H1 (cell line): Measurements from ENCODE around the gene COPS2. TPM values are rescaled to one million over a fixed set of nuclear protein-coding genes. Genes with fewer than 3 reads are reported as not detected.

ENCODE experiments used
- CTCF ChIA-PET: fragments of 300-600 bp; sonication (Branson Sonifier 250); formaldehyde crosslinking; loops from one replicate; lab custom pipeline; 2021; ENCODE audit not compliant: partially characterized antibody; lab: Charles Lee
- POLR2A ChIA-PET: fragments of 300-600 bp; sonication (Branson Sonifier 250); formaldehyde crosslinking; loops from one replicate; lab custom pipeline; 2021; ENCODE audit warnings: inconsistent platforms; ENCODE audit not compliant: partially characterized antibody; lab: Charles Lee
- DNase-seq, 2 experiments: peaks; one replicate each; pipeline versions ENCODE4 v3.0.0 to v3.0.0-alpha.2; 2010 to 2022; ENCODE audit warnings: low spot score in 2 of 2, low read depth in 1 of 2, mixed read lengths in 1 of 2
- FAIRE-seq: peaks from 2 replicates; lab custom pipeline; 2011; peaks lifted over from hg19 to GRCh38; lab: Jason Lieb, UNC
- H2AFZ ChIP-seq: 2 replicates; pipeline ENCODE4 v1.8.1; 2012; ENCODE audit warnings: low read length, inconsistent platforms
- H2AK5ac ChIP-seq: 2 replicates; pipeline ENCODE4 v1.6.1; 2013; ENCODE audit warnings: low read depth, low read length
- H2BK120ac ChIP-seq: replicated peaks from 2 replicates; pipeline ENCODE3; 2013; ENCODE audit warnings: low read depth, low read length, inconsistent platforms
- H2BK12ac ChIP-seq: 2 replicates; pipeline ENCODE4 v1.6.1; 2013; ENCODE audit warnings: low read depth, low read length
- H2BK15ac ChIP-seq: 2 replicates; pipeline ENCODE4 v1.6.1; 2013; ENCODE audit warnings: low read length
- H2BK20ac ChIP-seq: 2 replicates; pipeline ENCODE4 v1.6.1; 2013; ENCODE audit warnings: low read length
- H2BK5ac ChIP-seq: 2 replicates; pipeline ENCODE4 v1.6.1; 2013; ENCODE audit warnings: low read depth, low read length
- H3K14ac ChIP-seq: 2 replicates; pipeline ENCODE4 v1.6.1; 2013; ENCODE audit warnings: inconsistent platforms; ENCODE audit not compliant: insufficient read length
- H3K18ac ChIP-seq: 2 replicates; pipeline ENCODE4 v1.6.1; 2013; ENCODE audit warnings: low read length; ENCODE audit errors: extremely low read depth
- H3K23ac ChIP-seq: 2 replicates; pipeline ENCODE4 v1.6.1; 2013; ENCODE audit warnings: inconsistent platforms; ENCODE audit not compliant: insufficient read length
- H3K23me2 ChIP-seq: 2 replicates; pipeline ENCODE4 v1.6.1; 2013; ENCODE audit warnings: low read depth, low read length
- H3K27ac ChIP-seq: 2 replicates; pipeline ENCODE4 v1.6.1; 2011; ENCODE audit warnings: low read depth, low read length, inconsistent platforms
- H3K27me3 ChIP-seq, 4 experiments: replicated peaks in 1 of 4; 1 replicate in 1 of 4; 2 replicates in 3 of 4; pipeline versions ENCODE4 v1.6.1 to v1.8.1; 2011 to 2013; ENCODE audit warnings: low read length in 3 of 4, mild to moderate bottlenecking in 3 of 4, inconsistent platforms in 2 of 4, mixed read lengths in 2 of 4, moderate library complexity in 1 of 4; ENCODE audit not compliant: control insufficient read depth in 3 of 4, insufficient read depth in 3 of 4; ENCODE audit errors: extremely low read depth in 1 of 4
- H3K36me3 ChIP-seq, 4 experiments: 2 replicates each; pipeline versions ENCODE4 v1.6.1 to v1.8.1; 2011 to 2013; ENCODE audit warnings: mild to moderate bottlenecking in 4 of 4, low read length in 3 of 4, moderate library complexity in 2 of 4, control low read depth in 1 of 4, inconsistent platforms in 1 of 4; ENCODE audit not compliant: insufficient read depth in 4 of 4, control insufficient read depth in 2 of 4
- H3K4ac ChIP-seq: replicated peaks from 2 replicates; pipeline ENCODE3; 2013; ENCODE audit warnings: low read length, low read depth, mixed read lengths, inconsistent platforms; ENCODE audit not compliant: insufficient read length
- H3K4me1 ChIP-seq, 4 experiments: replicated peaks in 1 of 4; 1 replicate in 1 of 4; 2 replicates in 3 of 4; pipeline versions ENCODE4 v1.6.1 to v1.8.1; 2011 to 2013; ENCODE audit warnings: low read length in 3 of 4, inconsistent platforms in 2 of 4, mixed read lengths in 1 of 4; ENCODE audit not compliant: insufficient read depth in 4 of 4, control insufficient read depth in 3 of 4
- H3K4me2 ChIP-seq, 2 experiments: 2 replicates each; pipeline versions ENCODE4 v1.6.1 to v1.8.1; 2011 to 2013; ENCODE audit warnings: low read depth in 2 of 2, low read length in 2 of 2, control low read depth in 1 of 2, inconsistent platforms in 1 of 2, mild to moderate bottlenecking in 1 of 2; ENCODE audit not compliant: insufficient read depth in 1 of 2
- H3K4me3 ChIP-seq, 4 experiments: fragments of 200-600, 300-600 bp in 1 of 4; sonication (generic), shearing (Covaris generic), sonication (Bioruptor Twin) in 1 of 4; 2 replicates each; pipeline versions ENCODE4 v1.5.1 to v1.8.1; 2011 to 2016; ENCODE audit warnings: low read length in 4 of 4, low read depth in 3 of 4, control low read depth in 2 of 4, inconsistent platforms in 2 of 4, mild to moderate bottlenecking in 2 of 4, mixed read lengths in 1 of 4, moderate library complexity in 1 of 4; ENCODE audit not compliant: insufficient read depth in 2 of 4; ENCODE audit errors: extremely low read depth in 1 of 4
- H3K56ac ChIP-seq: replicated peaks from 2 replicates; pipeline ENCODE3; 2013; ENCODE audit warnings: low read depth, mild to moderate bottlenecking, mixed read lengths, low read length, inconsistent platforms; ENCODE audit not compliant: insufficient read length
- H3K79me1 ChIP-seq: 2 replicates; pipeline ENCODE4 v1.6.1; 2013; ENCODE audit warnings: low read depth, low read length, control low read depth
- H3K79me2 ChIP-seq, 2 experiments: 2 replicates each; pipeline versions ENCODE4 v1.6.1 to v1.8.1; 2012 to 2013; ENCODE audit warnings: low read length in 2 of 2, mild to moderate bottlenecking in 2 of 2, inconsistent platforms in 1 of 2; ENCODE audit not compliant: insufficient read depth in 2 of 2, control insufficient read depth in 1 of 2
- H3K9ac ChIP-seq, 4 experiments: replicated peaks in 1 of 4; 1 replicate in 1 of 4; 2 replicates in 3 of 4; pipeline versions ENCODE4 v1.6.1 to v1.8.1; 2011 to 2013; ENCODE audit warnings: low read depth in 3 of 4, low read length in 3 of 4, control low read depth in 2 of 4, mild to moderate bottlenecking in 2 of 4, moderate library complexity in 2 of 4, inconsistent platforms in 1 of 4; ENCODE audit errors: extremely low read depth in 1 of 4
- H3K9me3 ChIP-seq, 2 experiments: 2 replicates each; pipeline versions ENCODE4 v1.6.1 to v1.8.1; 2012 to 2013; ENCODE audit warnings: mild to moderate bottlenecking in 2 of 2, moderate library complexity in 2 of 2, control low read depth in 1 of 2, inconsistent platforms in 1 of 2, low read depth in 1 of 2, low read length in 1 of 2, mixed read lengths in 1 of 2; ENCODE audit not compliant: insufficient read depth in 2 of 2
- H4K20me1 ChIP-seq, 2 experiments: replicated peaks in 1 of 2; 2 replicates each; pipeline versions ENCODE3 to v1.8.1; 2011 to 2013; ENCODE audit warnings: inconsistent platforms in 2 of 2, low read length in 2 of 2, mild to moderate bottlenecking in 1 of 2; ENCODE audit not compliant: insufficient read depth in 2 of 2, control insufficient read depth in 1 of 2
- H4K5ac ChIP-seq: 2 replicates; pipeline ENCODE4 v1.6.1; 2013; ENCODE audit warnings: low read length, low read depth, mixed read lengths, inconsistent platforms; ENCODE audit not compliant: insufficient read length
- H4K8ac ChIP-seq: 2 replicates; pipeline ENCODE4 v1.8.0; 2013; ENCODE audit warnings: mild to moderate bottlenecking, moderate library complexity, low read length, inconsistent platforms; ENCODE audit not compliant: insufficient read depth; ENCODE audit errors: extremely low read depth
- H4K91ac ChIP-seq: replicated peaks from 2 replicates; pipeline ENCODE3; 2013; ENCODE audit warnings: low read length, mixed read lengths, inconsistent platforms; ENCODE audit not compliant: insufficient read length
- CEBPB ChIP-seq: IDR thresholded peaks from 2 replicates; pipeline ENCODE4 v1.6.1; 2012; ENCODE audit warnings: low read depth, low read length
- EZH2 ChIP-seq: fragments of 200-600 bp; sonication (generic); IDR thresholded peaks from 2 replicates; pipeline ENCODE4 v1.7.1; 2012; ENCODE audit warnings: low read depth, mild to moderate bottlenecking, moderate library complexity, low read length, inconsistent platforms; ENCODE audit not compliant: severe bottlenecking
- KDM1A ChIP-seq: fragments of 200-600, 300-600 bp; sonication (generic); IDR thresholded peaks from 2 replicates; pipeline ENCODE4 v1.7.1; 2016; ENCODE audit warnings: mild to moderate bottlenecking, low read length, borderline replicate concordance
- SIN3A ChIP-seq, 2 experiments: IDR thresholded peaks in 1 of 2; conservative IDR thresholded peaks in 1 of 2; 2 replicates each; pipeline ENCODE4 v1.6.1; 2011 to 2012; ENCODE audit warnings: low read length in 2 of 2, improper control_type of control experiment in 1 of 2, low read depth in 1 of 2, mild to moderate bottlenecking in 1 of 2
- SUZ12 ChIP-seq: fragments of 200-600 bp; sonication (generic); IDR thresholded peaks from 2 replicates; pipeline ENCODE4 v1.6.1; 2012; ENCODE audit warnings: mild to moderate bottlenecking, inconsistent platforms, low read length, moderate library complexity, mixed read lengths
- WGBS, 2 experiments: shearing (Covaris generic) in 1 of 2; methylation state at CpG; one replicate each; pipeline versions ENCODE4 v1.1.6 to v1.1.7; 2013 to 2015; ENCODE audit warnings: low lambda C conversion rate in 2 of 2, mixed read lengths in 2 of 2, inconsistent platforms in 1 of 2, low coverage in 1 of 2, missing lambda C conversion rate in 1 of 2; ENCODE audit not compliant: insufficient replicate concordance in 2 of 2, insufficient coverage in 1 of 2, insufficient read length in 1 of 2; ENCODE audit errors: extremely low coverage in 1 of 2, missing lambda C conversion rate in 1 of 2; 5-methylcytosine and 5-hydroxymethylcytosine counted together
- polyA plus RNA-seq, 7 experiments: library from polyadenylated mRNA; depleted of rRNA in 3 of 7; stranded (reverse) in 5 of 7; unstranded in 2 of 7; fragments of >200 nt in 5 of 7; fragments of 200-250 nt in 2 of 7; gene quantifications; 1 replicate in 5 of 7; 2 replicates in 1 of 7; 4 replicates in 1 of 7; pipeline versions ENCODE4 v1.2.1 to v1.2.3, GENCODE V29; 2011 to 2013; ENCODE audit warnings: missing spikeins in 2 of 7, mixed read lengths in 2 of 7
- total RNA-seq: library from RNA; stranded (reverse); fragmentation: NEBNext Ultra II Directional; extraction: Animal tissue kit (Norgen Biotek cat#: 25700); gene quantifications from 2 replicates; pipeline ENCODE4 v1.2.1, GENCODE V29; 2021

The COPS2 gene
- total and polyA plus RNA-seq, 2 of the 8 experiments (the other 6 are each of a cell fraction or from before 2014, with no cell fraction given) = 17.7 to 85.1 TPM

- Histone ChIP-seq H4K5ac (no peak overlapping the region), H3K4ac (no peak overlapping the region), H2AFZ (no peak overlapping the region), H3K9me3 (no peaks in the 10 kb centered on the region), H3K4me3 (no peak overlapping the region), H2BK20ac (no peak overlapping the region), H3K27ac (no peak overlapping the region), H3K23me2 (no peaks in the 10 kb centered on the region), H3K79me1 (no peaks in the 10 kb centered on the region), H3K18ac (no peak overlapping the region), H3K23ac (no peak overlapping the region), H2BK5ac (no peak overlapping the region), H4K8ac (no peak overlapping the region), H2BK12ac (no peak overlapping the region), H3K27me3 (no peaks in the 10 kb centered on the region), H3K36me3 (no peaks in the 10 kb centered on the region), H2AK5ac (no peak overlapping the region), H3K4me1 (peaks cover 4 to 9% (median 8%) of the 10 kb centered on the region in 4 experiments; a peak in 6 of 7 replicates), H2BK15ac (no peak overlapping the region), H3K9ac (no peak overlapping the region), H3K79me2 (peaks cover 0 to 20% of the 10 kb centered on the region in 2 experiments; a peak in 1 of 4 replicates), H2BK120ac (no peak overlapping the region), H4K20me1 (no peaks in the 10 kb centered on the region), H4K91ac (no peak overlapping the region), H3K14ac (no peak overlapping the region), H3K56ac (no peak overlapping the region), H3K4me2 (no peak overlapping the region)
- ChIA-PET POLR2A (interaction anchor here (0.7 kb wide), 1 partner anchor 13 kb away, joined by 3 read pairs; no protein-coding TSS in a partner anchor), CTCF (interaction anchor here (0.6 kb wide), 1 partner anchor 59 kb away, joined by 3 read pairs; no protein-coding TSS in a partner anchor)
- WGBS, 2 experiments = 69% methylated on average over 1 of the region's 1 CpG; no CpG with 5 or more reads in 1 of the 2 experiments
- FAIRE-seq (no peak), DNase-seq (no peak)
- TF ChIP-seq SUZ12 (no peak), CEBPB (no peak), SIN3A (conservative IDR thresholded peaks at IDR 0.05 in 1 of 2, IDR thresholded peaks at IDR 0.05 in 1 of 2; ENCODE audit: low read depth in 1 of 2, low read length in 2 of 2) (no peak), EZH2 (no peak), KDM1A (no peak)
Measured at GRCh38 chr15:49185473-49185872, 30.1 kb upstream of the COPS2 start.
